ENCODE results near the gene SLC45A2.

- TF ChIP-seq ARNTL (CRISPR knock-in tag; IDR thresholded peaks at IDR 0.05; ENCODE audit: borderline replicate concordance, low read depth) (no peak), ESRRG (CRISPR knock-in tag; IDR thresholded peaks at IDR 0.05) (no peak)
Measured at GRCh38 chr5:34009610-34010009, 25.1 kb upstream of the SLC45A2 start.

Measured in SK-N-SH treated with all-trans-retinoic acid at 6 μM for 48 hours (cell line).